Gastrocnemius medialis (tissue), 4 donors: ENCODE results near the gene SGPL1. TPM values are rescaled to one million over a fixed set of nuclear protein-coding genes. Genes with fewer than 3 reads are reported as not detected.

Experiments used
- ATAC-seq, 2 donors: fragments of 150-250 bp; one replicate each; pipeline ENCODE4 v1.9.1; 2016
- DNase-seq, 2 donors: peaks; one replicate each; pipeline ENCODE4 v3.0.0-alpha.2; 2019
- H3K27ac ChIP-seq, 4 donors: fragments of 200-600 bp; sonication (generic); 1 replicate in 1 of 4; 2 replicates in 3 of 4; pipeline ENCODE4 v1.5.1; 2016 to 2018; ENCODE audit warnings: mild to moderate bottlenecking in 2 of 4, moderate library complexity in 1 of 4
- H3K27me3 ChIP-seq, 3 donors: fragments of 200-600 bp; sonication (generic) in 2 of 3; 1 replicate in 1 of 3; 2 replicates in 2 of 3; pipeline versions ENCODE4 v1.5.1 to v1.6.0; 2016 to 2019; ENCODE audit warnings: mild to moderate bottlenecking in 1 of 3, moderate library complexity in 1 of 3
- H3K36me3 ChIP-seq, 2 donors: fragments of 200-600 bp; sonication (generic) in 1 of 2; one replicate each; pipeline ENCODE4 v1.5.1; 2017 to 2018
- H3K4me1 ChIP-seq, 2 donors: fragments of 200-600 bp; sonication (generic) in 1 of 2; one replicate each; pipeline ENCODE4 v1.5.1; 2016 to 2017; ENCODE audit warnings: mild to moderate bottlenecking in 2 of 2
- H3K4me3 ChIP-seq, 4 donors: fragments of 200-600 bp; sonication (generic) in 3 of 4; 1 replicate in 1 of 4; 2 replicates in 3 of 4; pipeline ENCODE4 v1.5.1; 2016 to 2019; ENCODE audit warnings: mild to moderate bottlenecking in 2 of 4
- H3K9me3 ChIP-seq, 3 donors: fragments of 200-600 bp; sonication (generic) in 2 of 3; 1 replicate in 1 of 3; 2 replicates in 2 of 3; pipeline ENCODE4 v1.5.1; 2016 to 2019
- POLR2A ChIP-seq, 2 donors: fragments of 450-650 bp; IDR thresholded peaks; one replicate each; pipeline ENCODE4 v1.6.1; 2017; ENCODE audit warnings: antibody characterized with exemption in 2 of 2, mild to moderate bottlenecking in 2 of 2, moderate library complexity in 2 of 2
- in situ Hi-C, 4 donors: fragments of 200-750 bp; cut with MboI; loops; one replicate each; pipeline versions ENCODE4 v1.15.0 to v1.8.0; 2017; ENCODE audit warnings: low sequenced_read_pairs in 4 of 4
- intact Hi-C: fragments of 100-400 bp; cut with DNase I; formaldehyde crosslinking; loops from one replicate; pipeline ENCODE4 v1.15.1; 2023; ENCODE audit warnings: low total_unique reads
- total RNA-seq, 4 donors: library from RNA; depleted of rRNA; stranded (reverse); fragments of >200 nt; gene quantifications; one replicate each; pipeline versions ENCODE4 v1.1.0 to v1.2.3, GENCODE V29; 2016
- TF ChIP-seq, protein P1 (sequence below), 5 experiments: fragments of 450-650 bp in 3 of 5; fragments of 200-600 bp in 2 of 5; sonication (generic) in 2 of 5; IDR thresholded peaks in 4 of 5; conservative IDR thresholded peaks in 1 of 5; 1 replicate in 4 of 5; 2 replicates in 1 of 5; pipeline ENCODE4 v1.5.1; 2016 to 2019; ENCODE audit warnings: antibody characterized with exemption in 5 of 5, mild to moderate bottlenecking in 3 of 5, moderate library complexity in 3 of 5

Gene SGPL1
- total RNA-seq, 4 donors from 2014 or later = 6.5 to 17.1 (median 11.3) TPM

GRCh38 chr10:70784016-70784415 is 31.7 kb upstream of the SGPL1 start:
- in situ Hi-C loops = no loop called here
- Histone ChIP-seq H3K9me3 (no peaks in the 10 kb centered on the region), H3K27me3 (no peaks in the 10 kb centered on the region), H3K36me3 (no peaks in the 10 kb centered on the region), H3K4me3 (no peak overlapping the region), H3K27ac (no peak overlapping the region), H3K4me1 (no peaks in the 10 kb centered on the region)
- TF ChIP-seq, protein P1, sequence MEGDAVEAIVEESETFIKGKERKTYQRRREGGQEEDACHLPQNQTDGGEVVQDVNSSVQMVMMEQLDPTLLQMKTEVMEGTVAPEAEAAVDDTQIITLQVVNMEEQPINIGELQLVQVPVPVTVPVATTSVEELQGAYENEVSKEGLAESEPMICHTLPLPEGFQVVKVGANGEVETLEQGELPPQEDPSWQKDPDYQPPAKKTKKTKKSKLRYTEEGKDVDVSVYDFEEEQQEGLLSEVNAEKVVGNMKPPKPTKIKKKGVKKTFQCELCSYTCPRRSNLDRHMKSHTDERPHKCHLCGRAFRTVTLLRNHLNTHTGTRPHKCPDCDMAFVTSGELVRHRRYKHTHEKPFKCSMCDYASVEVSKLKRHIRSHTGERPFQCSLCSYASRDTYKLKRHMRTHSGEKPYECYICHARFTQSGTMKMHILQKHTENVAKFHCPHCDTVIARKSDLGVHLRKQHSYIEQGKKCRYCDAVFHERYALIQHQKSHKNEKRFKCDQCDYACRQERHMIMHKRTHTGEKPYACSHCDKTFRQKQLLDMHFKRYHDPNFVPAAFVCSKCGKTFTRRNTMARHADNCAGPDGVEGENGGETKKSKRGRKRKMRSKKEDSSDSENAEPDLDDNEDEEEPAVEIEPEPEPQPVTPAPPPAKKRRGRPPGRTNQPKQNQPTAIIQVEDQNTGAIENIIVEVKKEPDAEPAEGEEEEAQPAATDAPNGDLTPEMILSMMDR (IDR thresholded peaks at IDR 0.05 in 4 of 5, conservative IDR thresholded peaks at IDR 0.05 in 1 of 5) = no peak
- TF ChIP-seq POLR2A (IDR thresholded peaks at IDR 0.05) = no peak
- ATAC-seq (no peak), DNase-seq (no peak)
- intact Hi-C loops = no loop called here

GRCh38 chr10:70784471-70784870 is 31.3 kb upstream of the SGPL1 start:
- ATAC-seq (no peak), DNase-seq (no peak)
- H3K36me3 ChIP-seq = no peaks in the 10 kb centered on the region
- H3K27me3 ChIP-seq = no peaks in the 10 kb centered on the region
- TF ChIP-seq POLR2A (IDR thresholded peaks at IDR 0.05) = no peak
- TF ChIP-seq, protein P1 (IDR thresholded peaks at IDR 0.05 in 4 of 5, conservative IDR thresholded peaks at IDR 0.05 in 1 of 5) = no peak
- no peaks in the 10 kb centered on the region for H3K9me3 ChIP-seq
- no peak overlapping the region for H3K4me3 ChIP-seq
- in situ Hi-C loops = no loop called here
- intact Hi-C loops = no loop called here
- no peaks in the 10 kb centered on the region for H3K4me1 ChIP-seq
- no peak overlapping the region for H3K27ac ChIP-seq

GRCh38 chr10:70785190-70785589 is 30.6 kb upstream of the SGPL1 start, which contains the start of gene TBATA:
Gene TBATA, minus strand, starts transcription at chr10:70785377. Its CDS starts 1,998 bp downstream, at chr10:70783379.
- Histone ChIP-seq H3K9me3 (no peaks in the 10 kb centered on the region), H3K4me3 (no peak within 1 kb of the TSS), H3K27ac (no peak within 1 kb of the TSS), H3K36me3 (no peaks in the 10 kb centered on the region), H3K4me1 (no peaks in the 10 kb centered on the region), H3K27me3 (no peaks in the 10 kb centered on the region)
- TF ChIP-seq, protein P1 (IDR thresholded peaks at IDR 0.05 in 4 of 5, conservative IDR thresholded peaks at IDR 0.05 in 1 of 5) = no peak
- TF ChIP-seq POLR2A (IDR thresholded peaks at IDR 0.05) = no peak
- intact Hi-C loops (no loop called here), in situ Hi-C loops (no loop called here)
- DNase-seq (no peak), ATAC-seq (no peak)

DNA sequence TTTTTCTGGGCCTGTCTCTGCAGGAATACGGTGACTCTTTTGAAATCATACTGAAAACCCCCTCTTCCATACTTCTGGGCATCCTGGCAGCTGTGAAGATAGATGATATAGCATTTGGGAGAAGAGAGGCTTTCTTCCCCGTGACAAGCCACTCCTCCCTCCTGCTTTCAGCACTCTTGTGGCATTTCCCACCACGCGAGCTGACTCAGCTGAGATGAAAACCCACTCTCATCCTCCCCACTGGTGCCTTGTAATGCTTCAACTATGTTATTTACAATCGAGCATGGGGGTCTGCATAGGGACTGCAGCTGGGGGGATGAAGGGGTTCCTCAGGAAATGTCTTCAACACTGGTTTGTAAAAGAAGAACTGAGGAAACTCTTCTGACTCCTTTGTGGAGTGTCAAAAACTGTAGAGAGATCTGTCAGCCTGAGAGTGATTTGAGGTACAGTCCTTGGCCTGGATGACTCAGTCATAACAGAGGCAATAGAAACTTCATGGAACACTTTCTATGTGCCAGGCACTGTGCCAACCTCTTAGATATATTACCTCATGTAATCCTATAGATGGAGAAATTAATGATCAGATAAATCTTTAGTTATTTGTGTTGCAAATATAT is 28.8 kb upstream of the SGPL1 start:
- DNase-seq = no peak
- Histone ChIP-seq H3K4me3 (no peak overlapping the region), H3K36me3 (no peaks in the 10 kb centered on the region), H3K27ac (no peak overlapping the region), H3K9me3 (no peaks in the 10 kb centered on the region), H3K27me3 (no peaks in the 10 kb centered on the region), H3K4me1 (no peaks in the 10 kb centered on the region)
- in situ Hi-C loops (no loop called here), intact Hi-C loops (no loop called here)
- ATAC-seq = no peak
- no peak for TF ChIP-seq POLR2A (IDR thresholded peaks at IDR 0.05)
- TF ChIP-seq, protein P1 (IDR thresholded peaks at IDR 0.05 in 4 of 5, conservative IDR thresholded peaks at IDR 0.05 in 1 of 5) = no peak
